Immature natural killer cell (primary cell): ENCODE results near the gene ATG16L2. TPM values are rescaled to one million over a fixed set of nuclear protein-coding genes. Genes with fewer than 3 reads are reported as not detected.
A peak's percentile ranks its signal among the peaks of the same experiment; 100 is the strongest.

ENCODE experiments used
- DNase-seq, 3 donors: peaks; one replicate each; pipeline ENCODE4 v3.0.0; 2022; ENCODE audit warnings: mixed read lengths in 1 of 3
- H3K27ac Mint-ChIP-seq, 6 donors: one replicate each; pipeline ENCODE4 v1.8.0; 2020; ENCODE audit warnings: mixed read lengths in 6 of 6, mild to moderate bottlenecking in 5 of 6, inconsistent platforms in 4 of 6, moderate library complexity in 3 of 6
- H3K27me3 Mint-ChIP-seq, 3 donors: one replicate each; pipeline ENCODE4 v1.8.0; 2020 to 2021; ENCODE audit warnings: low read depth in 3 of 3, mild to moderate bottlenecking in 3 of 3, mixed read lengths in 3 of 3, moderate library complexity in 3 of 3, inconsistent platforms in 1 of 3
- H3K36me3 Mint-ChIP-seq, 3 donors: one replicate each; pipeline ENCODE4 v1.8.0; 2020; ENCODE audit warnings: mixed read lengths in 3 of 3, inconsistent platforms in 2 of 3, mild to moderate bottlenecking in 2 of 3
- H3K4me1 Mint-ChIP-seq, 2 donors: one replicate each; pipeline ENCODE4 v1.8.0; 2020; ENCODE audit warnings: inconsistent platforms in 2 of 2, mild to moderate bottlenecking in 2 of 2, mixed read lengths in 2 of 2, moderate library complexity in 1 of 2
- H3K4me3 Mint-ChIP-seq, 5 donors: one replicate each; pipeline ENCODE4 v1.8.0; 2020; ENCODE audit warnings: mild to moderate bottlenecking in 5 of 5, mixed read lengths in 5 of 5, inconsistent platforms in 3 of 5, moderate library complexity in 3 of 5
- H3K9me3 Mint-ChIP-seq, 6 donors: one replicate each; pipeline ENCODE4 v1.8.0; 2020; ENCODE audit warnings: mild to moderate bottlenecking in 6 of 6, mixed read lengths in 6 of 6, inconsistent platforms in 4 of 6, moderate library complexity in 3 of 6
- polyA plus RNA-seq, 3 donors: library from polyadenylated mRNA; unstranded; fragments of 300-500 nt; fragmentation: Illumina TruSeq; gene quantifications; one replicate each; pipeline ENCODE4 v1.2.3, GENCODE V29; 2021

ATG16L2 gene
- polyA plus RNA-seq: 10 to 100 TPM; 11.4 to 24.6 (median 18.7) TPM

- peak within 1 kb of the TSS; percentile 96 to 100 (median 99) for H3K27ac Mint-ChIP-seq
- no peaks in the 10 kb centered on the region for H3K9me3 Mint-ChIP-seq
- peak within 1 kb of the TSS; percentile 96 to 100 (median 98) for H3K4me3 Mint-ChIP-seq
- H3K27me3 Mint-ChIP-seq: peaks cover 12 to 24% (median 16%) of the 10 kb centered on the region in 3 donors
- DNase-seq: peak; percentile 93 to 94 (median 94)
- peaks cover 62 to 75% of the 10 kb centered on the region in 2 donors for H3K4me1 Mint-ChIP-seq
- H3K36me3 Mint-ChIP-seq: peaks cover 19 to 25% (median 20%) of the 10 kb centered on the region in 3 donors
Measured at GRCh38 chr11:72814286-72815109, at the start of gene ATG16L2. TSS of gene ATG16L2 (plus strand) at chr11:72814411. CDS start at chr11:72814446, 35 bp downstream.

GRCh38 chr11:72764503-72764902 is 49.7 kb upstream of the ATG16L2 start:
- Mint-ChIP-seq H3K36me3 (no peaks in the 10 kb centered on the region), H3K27ac (no peak overlapping the region), H3K4me1 (peaks cover 14 to 33% of the 10 kb centered on the region in 2 donors), H3K4me3 (no peak overlapping the region), H3K27me3 (peaks cover 0 to 4% (median 1%) of the 10 kb centered on the region in 3 donors), H3K9me3 (no peaks in the 10 kb centered on the region)
- no peak for DNase-seq

GRCh38 chr11:72766152-72766902 is 47.9 kb upstream of the ATG16L2 start:
- no peak for DNase-seq
- H3K9me3 Mint-ChIP-seq: no peaks in the 10 kb centered on the region

GRCh38 chr11:72767203-72768062 is 46.8 kb upstream of the ATG16L2 start:
- Mint-ChIP-seq H3K4me1 (peaks cover 5 to 15% of the 10 kb centered on the region in 2 donors), H3K9me3 (no peaks in the 10 kb centered on the region), H3K36me3 (no peaks in the 10 kb centered on the region), H3K4me3 (no peak overlapping the region), H3K27ac (peak overlapping the region in 1 of 6 donors; percentile 53), H3K27me3 (peaks cover 2 to 3% (median 3%) of the 10 kb centered on the region in 3 donors)
- no peak for DNase-seq

More at GRCh38 chr11:72766152-72766902, 47.9 kb upstream of the ATG16L2 start:
- H3K27ac Mint-ChIP-seq: peak overlapping the region in 1 of 6 donors; percentile 41
- H3K4me1 Mint-ChIP-seq: peaks cover 11 to 25% of the 10 kb centered on the region in 2 donors
- no peaks in the 10 kb centered on the region for H3K36me3 Mint-ChIP-seq
- no peak overlapping the region for H3K4me3 Mint-ChIP-seq
- H3K27me3 Mint-ChIP-seq: peaks cover 0 to 3% (median 2%) of the 10 kb centered on the region in 3 donors

GRCh38 chr11:72768581-72768980 is 45.6 kb upstream of the ATG16L2 start:
- no peak for DNase-seq
- Mint-ChIP-seq H3K27ac (peak overlapping the region in 1 of 6 donors; percentile 19), H3K4me1 (peaks cover 0 to 4% of the 10 kb centered on the region in 2 donors), H3K4me3 (no peak overlapping the region), H3K36me3 (no peaks in the 10 kb centered on the region), H3K9me3 (no peaks in the 10 kb centered on the region), H3K27me3 (peaks cover 2 to 5% (median 3%) of the 10 kb centered on the region in 3 donors)

- H3K27me3 Mint-ChIP-seq: peaks cover 2 to 6% (median 5%) of the 10 kb centered on the region in 3 donors
Measured at GRCh38 chr11:72769680-72770079, 44.5 kb upstream of the ATG16L2 start.

GRCh38 chr11:72770799-72771198 is 43.4 kb upstream of the ATG16L2 start:
- H3K4me3 Mint-ChIP-seq: no peak overlapping the region
- no peak for DNase-seq
- peaks cover 2 to 6% (median 5%) of the 10 kb centered on the region in 3 donors for H3K27me3 Mint-ChIP-seq
- peaks cover 0 to under 1% of the 10 kb centered on the region in 2 donors for H3K4me1 Mint-ChIP-seq
- no peaks in the 10 kb centered on the region for H3K36me3 Mint-ChIP-seq
- peak overlapping the region in 1 of 6 donors; percentile 57 for H3K27ac Mint-ChIP-seq
- no peaks in the 10 kb centered on the region for H3K9me3 Mint-ChIP-seq

More at GRCh38 chr11:72769680-72770079, 44.5 kb upstream of the ATG16L2 start:
- no peak for DNase-seq
- Mint-ChIP-seq H3K4me3 (no peak overlapping the region), H3K36me3 (no peaks in the 10 kb centered on the region), H3K9me3 (no peaks in the 10 kb centered on the region), H3K27ac (peak overlapping the region in 2 of 6 donors; percentile 24 to 55), H3K4me1 (no peaks in the 10 kb centered on the region)

- Mint-ChIP-seq H3K36me3 (no peaks in the 10 kb centered on the region), H3K4me1 (peaks cover 3 to 7% of the 10 kb centered on the region in 2 donors), H3K9me3 (no peaks in the 10 kb centered on the region), H3K4me3 (no peak overlapping the region), H3K27ac (no peak overlapping the region), H3K27me3 (peaks cover 2 to 6% (median 5%) of the 10 kb centered on the region in 3 donors)
- DNase-seq: no peak
Measured at GRCh38 chr11:72771507-72771906, 42.7 kb upstream of the ATG16L2 start.

- Mint-ChIP-seq H3K27me3 (peaks cover 2 to 6% (median 5%) of the 10 kb centered on the region in 3 donors), H3K27ac (peak overlapping the region in 1 of 6 donors; percentile 57), H3K9me3 (no peaks in the 10 kb centered on the region), H3K36me3 (no peaks in the 10 kb centered on the region), H3K4me3 (no peak overlapping the region), H3K4me1 (peaks cover 7 to 12% of the 10 kb centered on the region in 2 donors)
- no peak for DNase-seq
Measured at GRCh38 chr11:72772059-72772458, 42.2 kb upstream of the ATG16L2 start.

- Mint-ChIP-seq H3K4me1 (peaks cover 9 to 12% of the 10 kb centered on the region in 2 donors), H3K36me3 (no peaks in the 10 kb centered on the region), H3K27me3 (peaks cover 2 to 6% (median 5%) of the 10 kb centered on the region in 3 donors), H3K9me3 (no peaks in the 10 kb centered on the region), H3K27ac (no peak overlapping the region), H3K4me3 (no peak overlapping the region)
- DNase-seq: no peak
Measured at GRCh38 chr11:72773291-72773690, 40.9 kb upstream of the ATG16L2 start.

GRCh38 chr11:72773696-72774095 is 40.5 kb upstream of the ATG16L2 start:
- no peak for DNase-seq
- no peaks in the 10 kb centered on the region for H3K36me3 Mint-ChIP-seq
- no peaks in the 10 kb centered on the region for H3K9me3 Mint-ChIP-seq
- H3K27me3 Mint-ChIP-seq: peaks cover 0 to 6% (median 5%) of the 10 kb centered on the region in 3 donors
- peaks cover 9 to 12% of the 10 kb centered on the region in 2 donors for H3K4me1 Mint-ChIP-seq
- H3K4me3 Mint-ChIP-seq: no peak overlapping the region
- no peak overlapping the region for H3K27ac Mint-ChIP-seq

- H3K27ac Mint-ChIP-seq: no peak overlapping the region
- peaks cover 10 to 20% of the 10 kb centered on the region in 2 donors for H3K4me1 Mint-ChIP-seq
- no peaks in the 10 kb centered on the region for H3K36me3 Mint-ChIP-seq
- no peak overlapping the region for H3K4me3 Mint-ChIP-seq
- DNase-seq: no peak
- peaks cover 0 to 7% (median 6%) of the 10 kb centered on the region in 3 donors for H3K27me3 Mint-ChIP-seq
- no peaks in the 10 kb centered on the region for H3K9me3 Mint-ChIP-seq
Measured at GRCh38 chr11:72774499-72774898, 39.7 kb upstream of the ATG16L2 start.
